OCI-LY3 (cell line): ENCODE measurements around the gene CCSER1.

Experiments used
- H2AFZ ChIP-seq: fragments of 200-600, 300-600 bp; shearing (Covaris generic); 2 replicates; pipeline ENCODE4 v1.6.0; 2014; ENCODE audit warnings: antibody characterized with exemption, low read depth, low read length
- H3K27ac ChIP-seq: fragments of 200-600, 300-600 bp; sonication (generic); 2 replicates; pipeline ENCODE4 v1.5.1; 2014; ENCODE audit warnings: mild to moderate bottlenecking, low read length, moderate library complexity, mixed read lengths
- H3K27me3 ChIP-seq: fragments of 200-600, 300-600 bp; sonication (generic); 2 replicates; pipeline ENCODE4 v1.6.1; 2014; ENCODE audit warnings: low read depth, low read length, mixed read lengths
- H3K36me3 ChIP-seq: fragments of 200-600, 300-600 bp; sonication (generic); replicated peaks from 2 replicates; pipeline ENCODE3; 2014; ENCODE audit warnings: low read depth, low read length, mixed read lengths
- H3K4me1 ChIP-seq: fragments of 300-600, 200-600 bp; sonication (generic); 2 replicates; pipeline ENCODE4 v1.6.1; 2014; ENCODE audit warnings: low read length, mixed read lengths
- H3K4me2 ChIP-seq: fragments of 200-600, 300-600 bp; sonication (generic); 2 replicates; pipeline ENCODE4 v1.6.1; 2014; ENCODE audit warnings: low read length, mixed read lengths
- H3K4me3 ChIP-seq: fragments of 300-600, 200-600 bp; sonication (generic); 2 replicates; pipeline ENCODE4 v1.5.1; 2014; ENCODE audit warnings: antibody characterized with exemption, mild to moderate bottlenecking, low read length, moderate library complexity
- H3K79me2 ChIP-seq: fragments of 300-600, 200-600 bp; shearing (Covaris generic); 2 replicates; pipeline ENCODE4 v1.6.1; 2014; ENCODE audit warnings: mild to moderate bottlenecking, low read length, mixed read lengths
- H3K9ac ChIP-seq: fragments of 300-600, 200-600 bp; shearing (Covaris generic); 2 replicates; pipeline ENCODE4 v1.6.0; 2014; ENCODE audit warnings: mild to moderate bottlenecking, low read length, moderate library complexity
- H3K9me3 ChIP-seq: fragments of 200-600, 300-600 bp; shearing (Covaris generic); 2 replicates; pipeline ENCODE4 v1.6.1; 2014; ENCODE audit warnings: low read length, mixed read lengths; ENCODE audit not compliant: insufficient read depth
- H4K20me1 ChIP-seq: fragments of 200-600, 300-600 bp; sonication (generic); 2 replicates; pipeline ENCODE4 v1.6.1; 2016; ENCODE audit warnings: low read length, mixed read lengths; ENCODE audit not compliant: insufficient read depth
- CTCF ChIP-seq: fragments of 200-600, 300-600 bp; sonication (generic); IDR thresholded peaks from 2 replicates; pipeline ENCODE4 v1.5.1; 2014; ENCODE audit warnings: antibody characterized with exemption, low read length, low read depth
- EZH2phosphoT487 ChIP-seq: fragments of 200-600 bp; shearing (Covaris generic); IDR thresholded peaks from 2 replicates; pipeline ENCODE4 v1.6.1; 2018; ENCODE audit warnings: antibody characterized with exemption, mixed run types, low read depth

Gene CCSER1

GRCh38 chr4:91037951-91038350 is 910.8 kb downstream of the CCSER1 start:
- Histone ChIP-seq H3K9me3 (no peaks in the 10 kb centered on the region), H3K27ac (no peak overlapping the region), H2AFZ (no peak overlapping the region), H3K4me3 (no peak overlapping the region), H4K20me1 (no peaks in the 10 kb centered on the region), H3K27me3 (no peaks in the 10 kb centered on the region), H3K79me2 (no peaks in the 10 kb centered on the region), H3K4me2 (no peak overlapping the region), H3K4me1 (no peaks in the 10 kb centered on the region), H3K36me3 (no peaks in the 10 kb centered on the region), H3K9ac (no peak overlapping the region)
- TF ChIP-seq CTCF (no peak), EZH2phosphoT487 (no peak)

- Histone ChIP-seq H3K4me3 (no peak overlapping the region), H3K27me3 (no peaks in the 10 kb centered on the region), H3K36me3 (no peaks in the 10 kb centered on the region), H3K4me2 (no peak overlapping the region), H3K9ac (no peak overlapping the region), H3K9me3 (no peaks in the 10 kb centered on the region), H3K27ac (no peak overlapping the region), H4K20me1 (no peaks in the 10 kb centered on the region), H3K79me2 (no peaks in the 10 kb centered on the region), H2AFZ (no peak overlapping the region), H3K4me1 (peaks cover 11% of the 10 kb centered on the region)
- TF ChIP-seq CTCF (no peak), EZH2phosphoT487 (no peak)
Observed at GRCh38 chr4:91057871-91058270, 930.7 kb downstream of the CCSER1 start.

GRCh38 chr4:91058345-91058744 is 931.2 kb downstream of the CCSER1 start:
- no peaks in the 10 kb centered on the region for H3K9me3 ChIP-seq
- H3K9ac ChIP-seq: no peak overlapping the region
- H3K36me3 ChIP-seq: no peaks in the 10 kb centered on the region
- H2AFZ ChIP-seq: no peak overlapping the region
- no peaks in the 10 kb centered on the region for H3K27me3 ChIP-seq
- no peak overlapping the region for H3K4me3 ChIP-seq
- H3K79me2 ChIP-seq: no peaks in the 10 kb centered on the region
- peaks cover 11% of the 10 kb centered on the region for H3K4me1 ChIP-seq
- H4K20me1 ChIP-seq: no peaks in the 10 kb centered on the region
- no peak overlapping the region for H3K4me2 ChIP-seq
- no peak overlapping the region for H3K27ac ChIP-seq
- no peak for TF ChIP-seq CTCF
- no peak for TF ChIP-seq EZH2phosphoT487

GRCh38 chr4:91064157-91064853 is 937.1 kb downstream of the CCSER1 start:
- no peak for TF ChIP-seq CTCF
- TF ChIP-seq EZH2phosphoT487: no peak
- Histone ChIP-seq H3K4me1 (peaks cover 11% of the 10 kb centered on the region), H3K79me2 (no peaks in the 10 kb centered on the region), H3K27ac (no peak overlapping the region), H3K9ac (no peak overlapping the region), H3K4me2 (no peak overlapping the region), H3K4me3 (no peak overlapping the region), H3K27me3 (no peaks in the 10 kb centered on the region), H2AFZ (no peak overlapping the region), H3K36me3 (no peaks in the 10 kb centered on the region), H4K20me1 (no peaks in the 10 kb centered on the region), H3K9me3 (no peaks in the 10 kb centered on the region)
